ENCODE data around the gene PNLIPRP1.

DNA sequence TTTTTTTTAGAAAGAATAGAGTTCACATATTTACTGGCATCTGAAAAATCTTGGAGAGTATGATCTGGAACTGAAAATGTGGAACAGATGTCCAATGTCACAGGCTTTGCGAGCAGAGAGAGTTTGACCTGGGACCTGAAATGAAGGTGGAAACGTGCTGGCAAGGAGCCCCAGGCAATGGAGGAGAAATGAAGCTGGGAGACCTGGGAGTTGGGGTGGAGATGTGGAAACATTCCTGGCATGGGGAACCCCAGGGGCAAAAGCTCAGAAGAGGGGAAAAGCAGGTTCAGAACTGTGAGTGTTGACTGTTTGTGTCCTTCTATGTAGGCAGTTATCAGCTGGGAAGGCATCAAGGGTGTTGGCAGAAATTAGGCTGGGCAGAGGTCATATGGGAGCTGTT, 22.7 kb downstream of the PNLIPRP1 start:
- TF ChIP-seq, protein P1, sequence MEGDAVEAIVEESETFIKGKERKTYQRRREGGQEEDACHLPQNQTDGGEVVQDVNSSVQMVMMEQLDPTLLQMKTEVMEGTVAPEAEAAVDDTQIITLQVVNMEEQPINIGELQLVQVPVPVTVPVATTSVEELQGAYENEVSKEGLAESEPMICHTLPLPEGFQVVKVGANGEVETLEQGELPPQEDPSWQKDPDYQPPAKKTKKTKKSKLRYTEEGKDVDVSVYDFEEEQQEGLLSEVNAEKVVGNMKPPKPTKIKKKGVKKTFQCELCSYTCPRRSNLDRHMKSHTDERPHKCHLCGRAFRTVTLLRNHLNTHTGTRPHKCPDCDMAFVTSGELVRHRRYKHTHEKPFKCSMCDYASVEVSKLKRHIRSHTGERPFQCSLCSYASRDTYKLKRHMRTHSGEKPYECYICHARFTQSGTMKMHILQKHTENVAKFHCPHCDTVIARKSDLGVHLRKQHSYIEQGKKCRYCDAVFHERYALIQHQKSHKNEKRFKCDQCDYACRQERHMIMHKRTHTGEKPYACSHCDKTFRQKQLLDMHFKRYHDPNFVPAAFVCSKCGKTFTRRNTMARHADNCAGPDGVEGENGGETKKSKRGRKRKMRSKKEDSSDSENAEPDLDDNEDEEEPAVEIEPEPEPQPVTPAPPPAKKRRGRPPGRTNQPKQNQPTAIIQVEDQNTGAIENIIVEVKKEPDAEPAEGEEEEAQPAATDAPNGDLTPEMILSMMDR (IDR thresholded peaks at IDR 0.05), result no peak
- TF ChIP-seq EP300 (IDR thresholded peaks at IDR 0.05) (no peak), POLR2A (IDR thresholded peaks at IDR 0.05) (no peak)

All from tibial nerve (tissue), 4 donors.